ENCODE results near the gene SPEN. TPM values are rescaled to one million over a fixed set of nuclear protein-coding genes. Genes with fewer than 3 reads are reported as not detected.
"Not testable (repeated sequence)": the region's sequence is repeated elsewhere in the genome, so short reads cannot be mapped to it uniquely, and the experiment has no call there.

SPEN gene
- total RNA-seq, 1 experiment from 2014 or later, result 55.7 TPM

- Histone ChIP-seq H3K36me3 (peaks cover 90% of the 10 kb centered on the region), H3K27me3 (no peaks in the 10 kb centered on the region), H3K4me1 (no peaks in the 10 kb centered on the region), H3K9me3 (replicated peaks) (no peaks in the 10 kb centered on the region), H3K4me3 (no peak overlapping the region), H3K27ac (no peak overlapping the region)
- DNase-seq, result no peak
Observed at GRCh38 chr1:15918962-15919715, 71.6 kb downstream of the SPEN start.

GRCh38 chr1:15923241-15923640 is 75.7 kb downstream of the SPEN start:
- H3K4me1 ChIP-seq, result no peaks in the 10 kb centered on the region
- DNase-seq, result no peak
- H3K4me3 ChIP-seq, result no peak overlapping the region
- no peak overlapping the region for H3K27ac ChIP-seq
- H3K36me3 ChIP-seq, result peaks cover 87% of the 10 kb centered on the region
- no peaks in the 10 kb centered on the region for H3K27me3 ChIP-seq
- H3K9me3 ChIP-seq (replicated peaks), result no peaks in the 10 kb centered on the region

- not testable (repeated sequence) for H3K9me3 ChIP-seq (replicated peaks); H3K4me3 ChIP-seq; H3K27me3 ChIP-seq; DNase-seq; H3K4me1 ChIP-seq; H3K27ac ChIP-seq
- peaks cover 90% of the 10 kb centered on the region for H3K36me3 ChIP-seq
Observed at GRCh38 chr1:15926448-15926847, 78.9 kb downstream of the SPEN start.

GRCh38 chr1:15928971-15929965 is 81.8 kb downstream of the SPEN start:
- Histone ChIP-seq H3K27ac (no peak overlapping the region), H3K4me3 (no peak overlapping the region), H3K27me3 (no peaks in the 10 kb centered on the region), H3K36me3 (peaks cover 91% of the 10 kb centered on the region), H3K9me3 (replicated peaks) (no peaks in the 10 kb centered on the region), H3K4me1 (no peaks in the 10 kb centered on the region)
- DNase-seq, result no peak

GRCh38 chr1:15931401-15931800 is 83.9 kb downstream of the SPEN start:
- DNase-seq, result no peak
- H3K4me1 ChIP-seq, result no peaks in the 10 kb centered on the region
- H3K4me3 ChIP-seq, result no peak overlapping the region
- peaks cover 93% of the 10 kb centered on the region for H3K36me3 ChIP-seq
- H3K9me3 ChIP-seq (replicated peaks), result no peaks in the 10 kb centered on the region
- H3K27me3 ChIP-seq, result no peaks in the 10 kb centered on the region
- H3K27ac ChIP-seq, result no peak overlapping the region

- H3K36me3 ChIP-seq, result peaks cover 96% of the 10 kb centered on the region
- no peaks in the 10 kb centered on the region for H3K27me3 ChIP-seq
Observed at GRCh38 chr1:15931884-15932283, 84.4 kb downstream of the SPEN start.

GRCh38 chr1:15932612-15933011 is 85.1 kb downstream of the SPEN start:
- no peak for DNase-seq
- Histone ChIP-seq H3K27ac (no peak overlapping the region), H3K36me3 (peaks cover 96% of the 10 kb centered on the region), H3K4me1 (no peaks in the 10 kb centered on the region), H3K9me3 (replicated peaks) (no peaks in the 10 kb centered on the region), H3K4me3 (no peak overlapping the region), H3K27me3 (no peaks in the 10 kb centered on the region)

More at GRCh38 chr1:15931884-15932283, 84.4 kb downstream of the SPEN start:
- H3K9me3 ChIP-seq (replicated peaks), result no peaks in the 10 kb centered on the region
- H3K27ac ChIP-seq, result no peak overlapping the region
- no peaks in the 10 kb centered on the region for H3K4me1 ChIP-seq
- H3K4me3 ChIP-seq, result no peak overlapping the region
- DNase-seq, result no peak

- H3K36me3 ChIP-seq, result peaks cover 96% of the 10 kb centered on the region
- no peak overlapping the region for H3K4me3 ChIP-seq
- no peaks in the 10 kb centered on the region for H3K9me3 ChIP-seq (replicated peaks)
- H3K27me3 ChIP-seq, result no peaks in the 10 kb centered on the region
- H3K4me1 ChIP-seq, result no peaks in the 10 kb centered on the region
- no peak overlapping the region for H3K27ac ChIP-seq
- no peak for DNase-seq
Observed at GRCh38 chr1:15933684-15934083, 86.2 kb downstream of the SPEN start.

GRCh38 chr1:15934211-15935055 is 86.9 kb downstream of the SPEN start:
- Histone ChIP-seq H3K27ac (no peak overlapping the region), H3K36me3 (peaks cover 96% of the 10 kb centered on the region), H3K4me3 (no peak overlapping the region), H3K27me3 (no peaks in the 10 kb centered on the region), H3K9me3 (replicated peaks) (no peaks in the 10 kb centered on the region), H3K4me1 (no peaks in the 10 kb centered on the region)
- no peak for DNase-seq

GRCh38 chr1:15935056-15935950 is 87.8 kb downstream of the SPEN start:
- no peak overlapping the region for H3K4me3 ChIP-seq
- no peaks in the 10 kb centered on the region for H3K4me1 ChIP-seq
- no peaks in the 10 kb centered on the region for H3K9me3 ChIP-seq (replicated peaks)
- no peak for DNase-seq
- H3K27me3 ChIP-seq, result no peaks in the 10 kb centered on the region
- no peak overlapping the region for H3K27ac ChIP-seq
- peaks cover 96% of the 10 kb centered on the region for H3K36me3 ChIP-seq

GRCh38 chr1:15936025-15936424 is 88.5 kb downstream of the SPEN start:
- H3K36me3 ChIP-seq, result peaks cover 96% of the 10 kb centered on the region
- H3K27me3 ChIP-seq, result no peaks in the 10 kb centered on the region

GRCh38 chr1:15937146-15937545 is 89.6 kb downstream of the SPEN start:
- H3K4me3 ChIP-seq, result no peak overlapping the region
- peaks cover 96% of the 10 kb centered on the region for H3K36me3 ChIP-seq
- H3K9me3 ChIP-seq (replicated peaks), result no peaks in the 10 kb centered on the region
- H3K27ac ChIP-seq, result no peak overlapping the region
- no peaks in the 10 kb centered on the region for H3K4me1 ChIP-seq
- no peaks in the 10 kb centered on the region for H3K27me3 ChIP-seq
- no peak for DNase-seq

More at GRCh38 chr1:15936025-15936424, 88.5 kb downstream of the SPEN start:
- DNase-seq, result no peak
- H3K4me3 ChIP-seq, result no peak overlapping the region
- no peaks in the 10 kb centered on the region for H3K4me1 ChIP-seq
- no peak overlapping the region for H3K27ac ChIP-seq
- no peaks in the 10 kb centered on the region for H3K9me3 ChIP-seq (replicated peaks)

- peaks cover 96% of the 10 kb centered on the region for H3K36me3 ChIP-seq
- no peaks in the 10 kb centered on the region for H3K4me1 ChIP-seq
- no peak overlapping the region for H3K27ac ChIP-seq
Observed at GRCh38 chr1:15937706-15938168, 90.2 kb downstream of the SPEN start.

More at GRCh38 chr1:15937706-15938168, 90.2 kb downstream of the SPEN start:
- Histone ChIP-seq H3K9me3 (replicated peaks) (no peaks in the 10 kb centered on the region), H3K4me3 (no peak overlapping the region), H3K27me3 (no peaks in the 10 kb centered on the region)
- peak in 1 of 2 experiments; percentile 25 for DNase-seq
